HUES48 (cell line): ENCODE data around the gene WNK3.

ENCODE experiments used
- H3K27ac ChIP-seq: one replicate; pipeline ENCODE4 v1.7.0; 2013; ENCODE audit warnings: low read depth, low read length, inconsistent platforms
- H3K27me3 ChIP-seq: 2 replicates; pipeline ENCODE4 v1.6.1; 2013; ENCODE audit warnings: mild to moderate bottlenecking, low read length; ENCODE audit not compliant: control insufficient read depth, insufficient read depth
- H3K36me3 ChIP-seq: 2 replicates; pipeline ENCODE4 v1.6.1; 2013; ENCODE audit warnings: low read length; ENCODE audit not compliant: control insufficient read depth, insufficient read depth
- H3K4me1 ChIP-seq: 2 replicates; pipeline ENCODE4 v1.6.1; 2013; ENCODE audit warnings: mild to moderate bottlenecking, low read length; ENCODE audit not compliant: control insufficient read depth, insufficient read depth
- H3K4me3 ChIP-seq: 2 replicates; pipeline ENCODE4 v1.5.1; 2013; ENCODE audit warnings: mild to moderate bottlenecking, low read depth, low read length
- H3K9ac ChIP-seq: 2 replicates; pipeline ENCODE4 v1.6.1; 2013; ENCODE audit warnings: mild to moderate bottlenecking, low read depth, low read length, moderate library complexity
- H3K9me3 ChIP-seq: 2 replicates; pipeline ENCODE4 v1.6.1; 2013; ENCODE audit warnings: low read length; ENCODE audit not compliant: control insufficient read depth, insufficient read depth

WNK3 gene

DNA sequence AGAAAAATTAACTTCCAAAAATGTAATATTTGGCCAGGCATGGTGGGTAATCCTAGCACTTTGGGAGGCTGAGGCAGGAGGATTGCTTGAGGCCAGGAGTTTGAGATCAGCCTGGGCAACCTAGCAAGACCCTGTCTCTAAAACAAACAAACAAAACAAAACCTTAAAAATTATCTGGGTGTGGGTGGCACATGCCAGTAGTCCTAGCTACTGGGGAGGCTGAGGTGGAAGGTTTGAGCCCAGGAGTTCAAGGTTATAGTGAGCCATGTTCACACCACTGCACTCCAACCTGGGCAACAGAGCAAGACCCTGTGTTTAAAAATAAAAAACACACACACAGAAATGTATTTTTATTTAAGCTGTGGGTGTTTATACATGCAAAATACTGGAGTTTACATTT, 186.8 kb downstream of the WNK3 start:
- Histone ChIP-seq H3K36me3 (peaks cover 16% of the 10 kb centered on the region), H3K9me3 (peaks cover 38% of the 10 kb centered on the region), H3K4me3 (no peak overlapping the region), H3K27me3 (no peaks in the 10 kb centered on the region), H3K27ac (no peak overlapping the region), H3K4me1 (peaks cover 4% of the 10 kb centered on the region; the same call in 1 of the 2 replicates), H3K9ac (no peak overlapping the region)

DNA sequence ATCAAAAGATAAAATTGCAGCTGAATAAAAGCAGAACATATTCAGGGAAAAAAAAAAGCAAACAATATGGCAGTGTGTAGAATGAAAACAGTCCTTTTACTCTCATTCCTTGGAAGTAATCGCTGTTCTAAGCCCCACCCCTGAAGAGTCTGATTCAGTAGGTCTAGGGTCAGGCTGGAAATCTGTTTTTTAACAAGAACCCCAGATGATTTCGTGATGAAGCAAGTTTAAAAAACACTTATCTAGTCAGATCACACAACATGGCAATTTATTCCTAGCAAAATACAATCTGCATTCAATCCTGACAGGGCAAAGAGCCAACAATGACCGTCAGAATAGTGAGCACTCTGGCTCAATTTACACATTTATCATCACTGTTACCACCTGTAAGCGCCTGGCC, 190.9 kb downstream of the WNK3 start:
- Histone ChIP-seq H3K4me1 (peaks cover 4% of the 10 kb centered on the region; the same call in 1 of the 2 replicates), H3K9ac (no peak overlapping the region), H3K4me3 (no peak overlapping the region), H3K27ac (no peak overlapping the region), H3K27me3 (no peaks in the 10 kb centered on the region), H3K9me3 (peaks cover 27% of the 10 kb centered on the region), H3K36me3 (no peaks in the 10 kb centered on the region)

DNA sequence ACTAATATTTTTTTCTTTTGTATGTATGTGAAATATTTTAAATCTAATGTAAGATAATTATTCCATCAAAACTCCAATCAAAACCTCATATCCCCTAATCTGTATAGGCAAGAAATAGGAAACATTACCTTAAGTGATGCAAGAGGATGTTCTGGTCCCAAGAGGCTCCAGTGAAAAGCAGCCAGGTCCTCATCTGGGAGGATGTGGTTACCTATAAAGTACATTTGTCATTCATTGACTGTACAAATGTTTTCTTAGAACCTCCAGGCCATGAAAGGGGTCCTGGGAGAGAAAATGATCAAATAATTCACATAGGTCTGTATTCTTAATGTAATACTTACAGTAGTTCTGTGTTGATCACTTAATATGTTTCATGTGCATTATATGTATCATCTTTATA, 200.3 kb downstream of the WNK3 start:
- no peaks in the 10 kb centered on the region for H3K27me3 ChIP-seq
- H3K9me3 ChIP-seq = peaks cover 42% of the 10 kb centered on the region
- no peak overlapping the region for H3K4me3 ChIP-seq
- no peak overlapping the region for H3K9ac ChIP-seq
- no peak overlapping the region for H3K27ac ChIP-seq
- peaks cover 6% of the 10 kb centered on the region; the same call in 1 of the 2 replicates for H3K36me3 ChIP-seq
- no peaks in the 10 kb centered on the region for H3K4me1 ChIP-seq
